NCI-H1105 treated with DMSO at 0.1 percent for 48 hours (cell line): ENCODE results near the gene SLC26A4.

Experiments
- DNase-seq: peaks from one replicate; lab custom pipeline; 2025; lab: John Stamatoyannopoulos, UW

SLC26A4 gene

DNA sequence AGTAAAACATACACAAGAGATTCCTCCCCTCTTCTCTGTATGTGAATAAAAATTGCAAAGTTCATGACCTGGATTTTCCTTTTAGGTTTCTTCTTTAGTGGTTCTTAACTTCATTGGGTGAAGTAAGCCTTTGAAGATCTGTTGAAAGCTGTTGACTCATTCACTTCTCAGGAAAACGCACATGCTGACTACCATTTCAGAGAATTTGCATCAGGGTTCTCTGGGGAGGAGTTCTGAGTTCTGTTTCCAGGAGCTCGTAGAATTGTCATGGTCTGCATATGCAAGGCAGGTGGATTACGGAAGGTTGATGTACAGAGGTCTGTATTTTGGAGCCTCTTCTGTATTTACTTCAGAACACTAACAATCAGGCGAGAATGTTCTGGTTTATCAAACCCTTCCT lies 962 bp upstream of the SLC26A4 start:
- no peak for DNase-seq

DNA sequence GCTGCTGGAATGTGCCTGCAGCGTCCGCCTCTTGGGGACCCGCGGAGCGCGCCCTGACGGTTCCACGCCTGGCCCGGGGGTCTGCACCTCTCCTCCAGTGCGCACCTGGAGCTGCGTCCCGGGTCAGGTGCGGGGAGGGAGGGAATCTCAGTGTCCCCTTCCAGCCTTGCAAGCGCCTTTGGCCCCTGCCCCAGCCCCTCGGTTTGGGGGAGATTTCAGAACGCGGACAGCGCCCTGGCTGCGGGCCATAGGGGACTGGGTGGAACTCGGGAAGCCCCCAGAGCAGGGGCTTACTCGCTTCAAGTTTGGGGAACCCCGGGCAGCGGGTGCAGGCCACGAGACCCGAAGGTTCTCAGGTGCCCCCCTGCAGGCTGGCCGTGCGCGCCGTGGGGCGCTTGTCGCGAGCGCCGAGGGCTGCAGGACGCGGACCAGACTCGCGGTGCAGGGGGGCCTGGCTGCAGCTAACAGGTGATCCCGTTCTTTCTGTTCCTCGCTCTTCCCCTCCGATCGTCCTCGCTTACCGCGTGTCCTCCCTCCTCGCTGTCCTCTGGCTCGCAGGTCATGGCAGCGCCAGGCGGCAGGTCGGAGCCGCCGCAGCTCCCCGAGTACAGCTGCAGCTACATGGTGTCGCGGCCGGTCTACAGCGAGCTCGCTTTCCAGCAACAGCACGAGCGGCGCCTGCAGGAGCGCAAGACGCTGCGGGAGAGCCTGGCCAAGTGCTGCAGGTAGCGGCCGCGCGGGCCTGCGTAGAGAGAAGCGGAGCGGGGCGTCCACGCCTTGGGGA lies 645 bp downstream of the SLC26A4 start:
- peak; percentile 59 for DNase-seq

DNA sequence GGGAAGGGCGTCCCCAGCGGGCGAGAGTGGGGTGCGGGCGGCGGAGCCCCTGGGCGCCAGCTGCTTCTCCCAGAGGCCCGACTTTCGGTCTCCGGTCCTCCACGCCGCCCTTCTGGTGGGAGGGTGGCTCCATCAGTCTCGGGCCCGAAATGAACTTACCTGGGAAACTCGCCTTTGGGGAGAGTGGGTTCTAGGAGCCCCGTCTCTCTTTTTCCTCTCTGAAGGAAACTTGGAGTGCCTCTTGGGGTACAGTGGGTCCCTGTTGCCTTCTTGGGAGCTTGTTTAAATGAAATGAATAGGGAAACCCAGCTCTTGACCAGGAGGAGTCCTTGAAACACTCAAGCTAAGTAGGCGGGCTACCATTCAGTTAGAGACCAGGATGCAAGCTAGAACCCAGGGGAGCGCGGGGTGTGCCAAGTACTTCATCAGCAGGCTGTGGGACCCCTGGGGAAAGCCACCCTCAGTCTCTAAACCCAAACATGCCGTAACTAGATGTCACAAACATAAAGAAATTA lies 1.3 kb downstream of the SLC26A4 start:
- DNase-seq: peak; percentile 26

DNA sequence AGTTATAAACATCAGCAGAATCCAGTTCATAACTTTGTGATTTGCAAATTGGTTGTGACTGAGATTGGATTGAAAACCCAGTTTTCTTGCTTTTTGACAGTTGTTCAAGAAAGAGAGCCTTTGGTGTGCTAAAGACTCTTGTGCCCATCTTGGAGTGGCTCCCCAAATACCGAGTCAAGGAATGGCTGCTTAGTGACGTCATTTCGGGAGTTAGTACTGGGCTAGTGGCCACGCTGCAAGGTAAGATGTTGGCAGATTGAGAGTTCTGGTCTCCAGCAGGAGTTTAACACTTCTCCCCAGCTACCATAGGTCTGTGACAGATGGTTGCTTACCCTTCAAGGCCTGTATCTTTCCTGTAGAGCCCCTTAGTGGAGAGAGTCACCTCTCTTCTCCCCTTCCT lies 2.6 kb downstream of the SLC26A4 start:
- no peak for DNase-seq

DNA sequence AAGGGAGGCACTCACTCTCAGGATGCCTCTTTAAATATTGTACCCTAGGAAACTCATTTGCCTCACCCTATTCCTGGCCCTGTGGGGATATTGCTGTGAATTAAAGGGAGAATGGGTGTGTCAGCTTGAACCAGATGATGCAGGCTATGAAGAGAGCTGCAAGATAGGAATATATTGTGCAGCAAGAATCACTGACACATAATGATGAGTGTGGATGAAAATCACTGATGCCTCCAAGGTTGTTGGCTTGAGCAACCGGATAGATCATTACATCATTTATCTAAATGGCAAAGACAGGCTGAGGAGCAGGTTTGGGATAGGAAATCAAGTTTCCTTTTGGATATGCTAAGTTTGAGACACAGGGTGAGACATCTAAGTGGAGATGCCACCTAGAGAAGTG lies 6.2 kb downstream of the SLC26A4 start:
- DNase-seq: no peak

DNA sequence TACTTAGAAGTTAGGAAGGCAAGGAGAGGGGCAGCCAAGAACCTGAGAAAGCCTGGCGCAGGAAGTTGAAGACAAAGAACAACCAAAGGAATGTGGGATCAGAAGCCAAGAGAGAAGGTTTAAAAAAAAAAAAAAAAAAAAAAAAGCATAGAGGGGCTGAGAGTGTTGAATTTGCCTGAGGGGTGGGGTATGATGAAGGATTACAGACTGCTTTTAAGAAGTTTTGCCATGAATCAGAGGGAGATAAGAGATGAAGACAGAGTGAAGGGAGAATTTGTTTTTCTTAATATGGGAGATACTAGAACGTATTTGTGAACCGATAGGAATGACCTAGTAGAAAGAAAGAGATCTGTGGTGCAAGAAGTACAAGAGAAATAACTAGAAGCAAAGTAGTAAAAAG lies 6.7 kb downstream of the SLC26A4 start:
- no peak for DNase-seq

DNA sequence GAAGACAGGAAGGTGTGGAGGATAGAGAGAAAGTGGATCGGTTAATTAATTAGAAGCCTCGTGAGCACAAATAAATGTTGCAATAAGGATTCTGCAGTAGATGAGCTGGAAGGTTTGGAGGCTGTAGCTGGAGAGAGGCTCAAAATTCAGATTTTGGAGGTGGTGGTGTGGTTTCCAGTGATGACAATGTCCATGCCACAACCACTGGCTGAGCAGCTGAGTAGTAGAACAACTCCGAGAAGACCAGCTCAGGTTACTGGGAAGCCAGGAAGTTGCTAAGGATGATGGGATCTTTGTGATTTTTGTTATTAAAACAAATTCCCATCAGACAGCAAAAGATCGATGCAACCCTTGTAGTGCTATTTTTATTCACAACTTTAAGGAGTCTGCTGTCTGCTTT lies 7.7 kb downstream of the SLC26A4 start:
- no peak for DNase-seq

DNA sequence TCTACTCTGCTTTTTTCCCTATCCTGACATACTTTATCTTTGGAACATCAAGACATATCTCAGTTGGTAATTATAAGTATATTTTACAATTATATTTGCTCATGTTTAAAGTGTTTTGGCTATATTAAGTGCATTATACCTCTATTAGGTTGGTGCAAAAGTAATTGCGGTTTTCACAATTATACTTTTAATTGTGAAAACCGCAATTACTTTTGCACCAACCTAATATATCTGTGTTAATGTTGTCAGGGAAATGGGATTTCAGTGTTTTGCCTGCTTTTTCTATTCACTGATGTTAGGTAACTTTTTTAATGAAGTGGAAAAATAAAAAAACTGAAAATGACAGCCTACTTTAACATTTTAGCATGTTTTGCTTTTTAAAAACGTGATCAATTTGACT lies 11.6 kb downstream of the SLC26A4 start:
- no peak for DNase-seq

DNA sequence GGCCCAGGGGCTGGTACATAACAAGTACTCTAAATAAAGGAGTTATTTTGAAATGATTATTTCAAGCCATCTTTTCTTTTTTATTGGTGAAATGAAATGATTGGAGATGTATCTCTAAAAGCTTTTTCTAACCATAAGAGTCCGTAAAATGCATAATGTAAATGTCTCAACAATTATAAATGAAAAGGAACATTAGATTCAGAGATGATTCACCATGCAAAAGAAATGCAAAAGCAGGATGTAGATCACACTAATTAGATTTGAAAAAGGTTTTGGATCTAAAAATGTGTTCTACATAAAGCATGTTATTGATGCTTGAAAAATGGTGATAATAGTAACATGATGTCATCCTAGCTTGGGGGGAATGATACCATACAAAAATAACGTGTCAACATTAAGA lies 15.6 kb downstream of the SLC26A4 start:
- no peak for DNase-seq

DNA sequence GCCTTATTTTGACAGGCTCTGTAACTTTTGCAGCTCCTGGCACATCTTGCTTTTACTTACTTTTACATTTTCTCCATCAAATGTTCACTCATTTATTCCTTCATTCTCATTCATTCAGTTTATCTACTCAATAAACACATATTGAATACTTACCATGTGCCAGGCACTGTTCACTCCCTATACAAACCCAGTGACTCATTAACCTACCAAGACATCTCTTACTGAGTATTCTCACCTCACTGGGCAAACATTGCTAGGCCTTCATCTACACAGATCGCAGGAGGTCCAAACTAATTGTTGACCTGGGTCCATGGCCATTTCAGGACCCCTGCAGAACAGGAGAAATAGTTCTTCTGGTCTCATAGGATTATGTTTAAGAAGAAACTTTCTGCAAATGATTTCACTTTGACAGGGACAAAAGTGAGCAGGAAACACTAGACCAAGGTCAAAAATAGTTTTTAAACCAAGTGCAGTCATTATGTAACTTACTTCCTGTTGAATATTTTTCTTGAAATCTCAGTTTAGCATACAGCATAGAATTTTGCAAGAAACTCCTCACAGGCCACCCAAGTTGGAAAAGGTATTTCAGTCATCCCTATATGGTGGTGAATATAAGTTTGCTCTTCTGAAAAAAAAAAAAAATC lies 17.6 kb downstream of the SLC26A4 start:
- no peak for DNase-seq

DNA sequence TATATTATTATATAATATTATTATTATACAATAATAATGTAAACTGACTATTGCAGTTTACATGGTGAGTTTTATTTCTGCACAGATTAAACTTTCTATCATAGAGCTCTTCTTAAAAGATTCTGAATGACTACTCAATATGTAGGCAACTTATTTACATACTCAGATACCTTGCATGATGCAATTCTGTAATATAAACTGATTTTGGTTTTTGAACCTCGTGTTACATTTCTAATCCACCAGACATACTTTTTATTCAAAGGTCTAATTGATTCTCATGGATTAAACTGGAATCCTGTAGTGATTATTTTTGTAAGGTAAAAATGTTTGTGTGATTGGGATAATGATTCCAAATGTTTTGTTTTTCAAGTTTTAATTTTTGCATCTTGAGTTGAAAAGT lies 19.9 kb downstream of the SLC26A4 start:
- DNase-seq: no peak

DNA sequence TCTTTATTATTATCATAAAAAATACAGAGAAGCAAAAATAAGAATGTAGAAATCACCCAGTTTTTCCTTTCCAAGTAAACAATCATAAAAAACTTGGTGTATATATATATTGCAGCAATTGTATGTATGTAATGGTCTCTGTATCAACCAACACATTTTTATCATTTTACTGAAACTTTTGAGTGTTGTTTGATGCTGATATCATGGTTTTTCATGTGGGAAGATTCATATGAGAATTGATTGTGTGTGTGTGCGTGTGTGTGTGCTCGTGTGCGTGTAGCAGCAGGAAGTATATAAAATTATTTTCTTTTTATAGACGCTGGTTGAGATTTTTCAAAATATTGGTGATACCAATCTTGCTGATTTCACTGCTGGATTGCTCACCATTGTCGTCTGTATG lies 22.3 kb downstream of the SLC26A4 start:
- no peak for DNase-seq

DNA sequence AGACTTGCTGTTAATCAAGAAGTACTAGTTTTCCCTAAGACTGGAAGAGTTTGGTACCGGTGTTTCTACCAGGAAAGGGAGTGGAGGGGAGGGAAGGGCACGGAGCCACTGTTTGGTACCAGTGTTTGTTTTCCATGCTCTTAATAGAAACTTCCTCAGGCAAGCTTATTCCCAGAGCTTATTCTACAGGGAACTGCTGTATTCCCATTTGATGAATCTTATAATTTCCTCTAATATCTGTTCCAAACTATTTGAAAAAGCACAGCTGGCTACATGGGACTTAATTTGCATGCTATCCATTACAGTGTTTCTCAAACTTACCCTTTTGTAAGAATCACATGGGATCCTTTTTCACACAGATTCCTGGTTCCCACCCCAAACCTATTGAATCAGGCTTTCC lies 23.7 kb downstream of the SLC26A4 start:
- no peak for DNase-seq

DNA sequence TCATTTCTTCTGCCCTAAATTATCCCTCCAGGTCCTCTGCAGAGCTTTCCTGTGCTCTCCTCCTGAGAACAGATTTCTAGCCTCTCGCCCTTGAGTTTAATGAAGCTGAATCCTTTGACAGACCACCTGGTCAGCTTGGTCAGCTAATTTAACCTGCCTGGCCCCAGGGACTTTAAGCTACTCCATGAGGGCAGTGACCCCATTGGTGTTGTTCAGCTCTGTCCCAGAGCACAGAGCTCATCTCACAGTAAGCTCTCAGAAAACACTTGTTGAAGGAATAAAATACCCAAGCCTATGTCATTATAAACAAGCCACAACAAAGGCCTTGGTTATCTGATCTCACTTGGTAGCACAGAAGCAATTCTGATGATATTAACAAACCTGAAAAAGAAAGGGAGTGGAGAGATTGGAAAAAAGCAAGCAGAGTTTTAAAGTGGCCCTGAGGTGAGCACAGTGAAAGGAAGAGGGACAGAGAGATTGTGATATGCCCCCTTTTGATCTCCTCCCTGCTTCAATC lies 24.4 kb downstream of the SLC26A4 start:
- no peak for DNase-seq

DNA sequence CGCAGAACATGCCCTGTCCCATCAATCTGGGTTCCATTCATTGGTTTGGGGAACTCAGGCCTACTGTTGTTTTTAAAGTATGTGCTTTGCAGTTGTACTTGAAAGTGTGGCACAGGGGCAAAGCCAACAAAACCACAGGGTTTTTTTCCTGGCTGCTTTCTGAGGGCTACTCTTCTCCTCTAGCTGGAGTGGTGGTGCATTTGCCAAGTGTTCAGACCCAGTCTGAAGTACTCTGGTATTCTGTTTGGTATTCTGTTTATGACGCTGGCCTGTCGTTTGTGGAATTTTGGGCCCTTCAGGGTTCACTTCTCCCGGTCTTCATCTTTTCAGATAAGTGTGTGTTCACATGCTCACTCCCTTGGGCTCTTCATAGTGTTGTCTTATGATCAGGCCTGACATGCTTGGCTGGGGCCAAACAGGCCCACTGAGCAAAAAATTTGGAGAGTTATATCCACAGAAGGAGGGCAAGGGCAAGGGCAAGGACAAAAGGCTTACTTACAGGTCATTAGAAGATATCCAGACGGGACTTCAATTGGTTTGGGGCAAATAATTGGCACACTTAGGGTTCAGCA lies 26.3 kb downstream of the SLC26A4 start:
- DNase-seq: no peak

DNA sequence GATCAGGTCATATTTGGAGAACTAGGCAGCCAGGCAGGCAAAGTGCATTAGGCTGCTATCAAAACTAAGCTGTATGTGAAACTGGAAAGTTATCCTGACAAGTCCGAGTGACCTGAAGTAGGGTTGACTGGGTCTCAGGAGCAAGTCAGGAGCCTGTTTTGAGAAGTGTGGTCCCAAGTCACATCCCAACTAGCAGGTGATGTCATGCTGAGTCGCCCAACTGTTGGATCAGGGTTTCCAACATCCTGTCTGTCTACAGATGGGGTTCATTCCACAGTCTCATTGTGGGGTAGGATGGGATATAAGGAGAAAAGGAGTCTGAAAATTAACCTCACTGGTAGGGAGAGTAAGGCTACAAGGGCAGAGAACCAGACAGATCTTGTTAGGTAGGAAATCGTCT lies 27.0 kb downstream of the SLC26A4 start:
- DNase-seq: no peak

DNA sequence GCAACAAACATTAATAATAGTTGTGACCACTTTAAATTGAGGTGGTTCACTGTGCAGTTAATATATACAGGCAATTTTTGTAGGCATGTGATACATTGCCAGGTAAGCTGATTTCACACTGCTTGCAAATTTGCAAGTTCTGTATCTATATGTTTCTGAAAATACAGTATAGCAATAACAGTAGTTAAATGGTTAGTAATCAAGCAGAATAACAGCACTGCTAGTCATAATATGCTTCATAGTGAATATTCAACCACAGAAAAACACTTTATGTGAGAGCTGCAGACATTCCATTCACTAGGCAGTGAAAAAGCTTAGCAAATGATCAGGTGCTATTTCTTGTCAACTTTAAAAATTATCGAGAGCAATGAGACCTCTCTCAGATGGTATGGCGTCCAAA lies 28.9 kb downstream of the SLC26A4 start:
- no peak for DNase-seq

DNA sequence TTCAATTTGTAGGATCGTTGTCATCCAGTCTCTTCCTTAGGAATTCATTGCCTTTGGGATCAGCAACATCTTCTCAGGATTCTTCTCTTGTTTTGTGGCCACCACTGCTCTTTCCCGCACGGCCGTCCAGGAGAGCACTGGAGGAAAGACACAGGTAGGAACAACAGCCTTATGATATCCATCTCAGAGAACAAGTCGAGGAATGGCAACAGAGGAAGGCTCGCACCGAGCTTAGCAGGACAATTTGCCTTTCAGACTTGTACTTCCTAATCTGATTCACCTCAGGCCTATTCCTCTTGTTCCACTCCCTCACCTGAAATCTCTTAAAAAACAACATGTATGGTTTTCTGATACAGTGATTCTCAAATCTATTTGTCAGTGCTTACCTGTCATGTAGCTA lies 29.5 kb downstream of the SLC26A4 start:
- DNase-seq: no peak

DNA sequence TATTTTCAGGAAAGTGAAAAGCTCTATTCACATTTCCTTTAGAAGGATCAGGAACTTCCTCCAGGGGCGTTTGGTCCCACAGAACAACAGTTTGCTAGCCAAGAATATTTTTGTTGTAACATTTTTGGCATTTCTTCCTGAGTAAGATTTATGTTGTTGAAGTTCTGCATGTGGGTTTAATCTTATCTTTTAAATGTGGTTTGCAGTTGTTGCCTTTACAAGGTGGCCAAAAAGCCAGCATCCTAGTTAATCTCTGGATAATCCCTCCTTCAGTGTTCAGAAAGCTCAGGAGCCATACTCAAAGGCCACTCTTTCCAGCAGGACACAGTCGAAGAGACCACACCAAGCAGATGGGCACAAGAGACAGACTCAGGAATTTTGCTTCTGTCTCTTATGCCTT lies 30.0 kb downstream of the SLC26A4 start:
- DNase-seq: no peak

DNA sequence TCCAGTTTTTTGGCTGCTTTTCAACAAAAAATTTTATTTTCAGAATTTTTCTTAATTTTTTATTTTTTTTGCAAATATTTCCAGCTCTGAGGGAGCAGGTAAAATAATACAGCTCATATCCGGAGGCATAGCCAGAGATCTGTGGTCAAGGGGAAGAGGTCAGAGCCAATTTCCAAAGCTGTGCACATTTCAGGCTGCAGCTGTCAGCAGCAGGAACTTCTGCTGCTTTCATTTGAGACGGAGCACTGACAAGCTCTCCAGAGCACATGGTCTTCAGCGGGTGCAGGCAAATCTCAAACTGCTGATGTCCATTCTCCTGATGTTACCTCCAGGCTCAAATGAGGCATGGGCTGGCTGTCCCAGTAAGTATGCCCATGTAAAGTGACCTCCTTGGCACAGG lies 31.1 kb downstream of the SLC26A4 start:
- no peak for DNase-seq

DNA sequence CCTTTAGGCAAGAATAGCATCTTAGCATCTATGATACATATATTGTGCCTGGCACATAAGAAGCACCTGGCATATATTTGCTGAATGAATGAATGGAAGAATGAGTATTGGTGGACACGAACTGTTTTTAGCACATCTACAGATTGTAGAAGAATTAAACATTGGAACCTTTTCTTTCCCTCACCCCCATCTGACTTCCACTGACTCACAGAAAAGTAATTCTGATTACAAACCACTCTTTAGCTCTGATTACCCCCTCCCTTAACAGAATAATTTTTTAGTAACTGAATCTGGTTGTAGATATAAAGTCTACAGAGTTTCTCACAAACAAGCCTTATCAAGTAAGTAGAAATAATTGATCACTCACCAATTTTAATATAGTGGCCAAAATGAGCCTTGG lies 31.9 kb downstream of the SLC26A4 start:
- no peak for DNase-seq

DNA sequence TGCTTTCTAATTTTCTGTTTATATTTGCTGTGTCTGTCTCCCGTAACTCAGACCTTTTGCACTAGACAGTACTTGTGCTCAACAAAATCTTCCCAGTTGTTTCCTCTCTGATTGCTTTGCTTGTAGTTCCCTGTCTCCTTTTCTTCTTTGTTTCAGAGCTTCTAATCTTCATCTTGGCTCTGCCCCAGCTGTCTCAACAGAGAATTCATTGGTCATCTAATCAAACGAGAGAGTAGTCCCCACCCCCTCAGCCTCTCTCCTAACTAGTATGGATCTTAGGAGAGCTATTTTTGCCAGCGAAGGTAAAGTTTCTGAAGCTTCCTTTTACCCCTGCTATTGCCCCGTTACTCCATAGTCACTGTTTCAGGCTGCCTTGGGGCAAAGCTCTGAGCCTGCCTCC lies 32.8 kb downstream of the SLC26A4 start:
- DNase-seq: no peak

DNA sequence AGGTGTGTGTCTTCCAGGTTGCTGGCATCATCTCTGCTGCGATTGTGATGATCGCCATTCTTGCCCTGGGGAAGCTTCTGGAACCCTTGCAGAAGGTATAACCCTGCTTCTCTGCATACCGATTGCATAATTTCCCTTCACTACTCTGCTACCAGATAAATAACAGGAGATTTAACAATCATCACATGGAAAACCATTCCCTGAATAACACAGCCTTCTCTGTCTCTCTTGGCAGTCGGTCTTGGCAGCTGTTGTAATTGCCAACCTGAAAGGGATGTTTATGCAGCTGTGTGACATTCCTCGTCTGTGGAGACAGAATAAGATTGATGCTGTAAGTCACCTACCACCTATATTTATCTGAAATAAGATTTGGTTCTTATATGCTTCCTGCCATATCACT lies 33.8 kb downstream of the SLC26A4 start:
- peak; percentile 69 for DNase-seq
